Upper lobe of right lung (tissue), 1 donor: Measurements from ENCODE around the gene FTH1. TPM values are rescaled to one million over a fixed set of nuclear protein-coding genes. Genes with fewer than 3 reads are reported as not detected.

ENCODE experiments used
- ATAC-seq: fragments of 200-7000 bp; cut with Tn5 transposase; one replicate; pipeline ENCODE4 v1.9.1; 2020; ENCODE audit warnings: mild to moderate bottlenecking, moderate library complexity
- DNase-seq: peaks from one replicate; pipeline ENCODE4 v3.0.0-alpha.2; 2020
- H3K27ac ChIP-seq: fragments of 200-600 bp; one replicate; pipeline ENCODE4 v1.8.0; 2022
- H3K27me3 ChIP-seq: fragments of 200-600 bp; one replicate; pipeline ENCODE4 v1.8.0; 2022; ENCODE audit warnings: mild to moderate bottlenecking
- H3K36me3 ChIP-seq: fragments of 200-600 bp; one replicate; pipeline ENCODE4 v1.8.0; 2022
- H3K4me1 ChIP-seq: fragments of 200-600 bp; one replicate; pipeline ENCODE4 v1.8.0; 2022
- H3K4me3 ChIP-seq: fragments of 200-600 bp; one replicate; pipeline ENCODE4 v1.8.0; 2022; ENCODE audit warnings: mild to moderate bottlenecking
- H3K9me3 ChIP-seq: fragments of 200-600 bp; one replicate; pipeline ENCODE4 v1.8.0; 2022
- CTCF ChIP-seq: fragments of 200-600 bp; IDR thresholded peaks from one replicate; pipeline ENCODE4 v1.8.0; 2022; ENCODE audit warnings: antibody characterized with exemption
- intact Hi-C: fragments of 100-400 bp; cut with DNase I; formaldehyde crosslinking; loops from one replicate; pipeline ENCODE4 v1.11.0; 2022
- total RNA-seq: library from RNA; stranded (reverse); fragmentation: NEBNext Ultra II Directional; extraction: Animal tissue kit (Norgen Biotek cat#: 25700); gene quantifications from one replicate; pipeline ENCODE4 v1.2.1, GENCODE V29; 2021
- donor health status: DM: no; HTN: yes; CAD: no; lungs with severe emphysema.

FTH1 gene
- total RNA-seq, 1 donor from 2014 or later = 4,022 TPM

- intact Hi-C loops = no loop called here
Measured at GRCh38 chr11:61925736-61926135, 41.7 kb downstream of the FTH1 start.

DNA sequence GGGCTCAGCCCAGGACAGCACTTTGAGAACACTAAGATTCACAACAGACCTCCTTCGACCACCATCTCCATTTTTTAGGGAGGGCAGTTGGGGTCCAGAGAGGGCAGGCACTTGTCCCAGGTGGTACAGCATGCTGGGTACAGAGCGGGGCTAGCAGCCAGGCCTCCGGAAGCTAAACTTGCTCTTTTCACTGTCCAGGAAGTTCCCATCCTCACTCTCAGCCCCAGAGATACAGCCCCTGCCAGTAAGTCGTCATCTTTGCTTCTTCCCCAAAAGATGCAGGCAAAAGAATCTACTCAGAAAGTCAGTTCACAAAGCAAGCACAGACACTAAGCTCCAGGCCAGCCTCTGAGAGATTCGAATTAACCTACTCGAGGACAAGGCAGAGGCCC is 43.4 kb downstream of the FTH1 start:
- intact Hi-C loops = no loop called here
- no peaks in the 10 kb centered on the region for H3K27me3 ChIP-seq
- DNase-seq = no peak
- H3K36me3 ChIP-seq = no peaks in the 10 kb centered on the region
- H3K27ac ChIP-seq = peak overlapping the region; percentile 73
- ATAC-seq = no peak
- H3K4me3 ChIP-seq = no peak overlapping the region
- peaks cover 11% of the 10 kb centered on the region for H3K4me1 ChIP-seq
- TF ChIP-seq CTCF = no peak
- H3K9me3 ChIP-seq = no peaks in the 10 kb centered on the region

More at GRCh38 chr11:61925736-61926135, 41.7 kb downstream of the FTH1 start:
- Histone ChIP-seq H3K27ac (no peak overlapping the region), H3K4me1 (peaks cover 11% of the 10 kb centered on the region), H3K36me3 (no peaks in the 10 kb centered on the region), H3K9me3 (no peaks in the 10 kb centered on the region), H3K27me3 (no peaks in the 10 kb centered on the region), H3K4me3 (no peak overlapping the region)
- TF ChIP-seq CTCF = no peak
- ATAC-seq (no peak), DNase-seq (no peak)

DNA sequence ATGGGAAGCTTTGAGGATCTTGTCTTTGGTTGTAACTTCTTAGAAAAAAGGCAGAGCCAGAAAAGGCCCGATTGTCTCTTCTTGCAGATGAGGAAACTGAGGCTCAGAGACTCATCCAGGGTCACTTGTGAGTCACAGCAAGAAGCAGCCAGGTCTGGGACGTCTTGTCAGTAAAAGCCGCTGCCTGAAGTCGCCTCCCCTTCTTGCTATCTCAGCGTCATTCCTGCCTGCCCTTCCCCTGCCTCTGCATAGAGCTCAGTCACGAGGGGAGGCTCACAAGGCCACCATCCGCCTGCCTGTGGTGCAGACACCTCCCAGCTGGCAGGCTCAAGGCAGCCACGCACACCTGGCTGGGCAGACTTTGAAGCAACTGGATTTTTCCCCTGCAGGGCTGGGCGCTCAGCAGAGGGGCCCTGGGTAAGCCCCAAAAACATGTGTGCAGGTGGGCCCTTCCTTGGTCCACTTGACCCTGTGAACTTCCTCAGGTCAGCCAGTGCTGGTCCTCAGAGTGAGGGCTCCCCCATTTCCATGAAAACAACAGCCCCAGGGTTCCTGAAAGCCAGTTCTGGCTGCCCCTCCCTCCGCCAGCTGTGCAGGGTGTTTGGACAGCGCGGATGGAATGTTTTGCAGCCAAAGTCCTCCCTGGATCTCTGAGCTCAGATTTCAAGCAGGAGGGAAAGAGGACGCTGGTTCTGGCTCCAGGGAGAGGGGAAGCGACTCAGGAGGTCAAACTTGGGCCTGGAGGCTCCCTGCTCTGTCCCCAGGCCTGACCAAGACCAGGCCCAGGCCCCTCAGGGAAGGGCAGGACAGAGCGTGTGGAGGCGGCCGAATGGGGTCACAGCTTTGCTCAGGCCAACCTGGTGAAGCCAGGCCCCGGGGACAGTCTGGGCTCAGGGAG is 44.0 kb downstream of the FTH1 start:
- intact Hi-C loops = no loop called here
- DNase-seq = no peak
- Histone ChIP-seq H3K4me1 (peaks cover 17% of the 10 kb centered on the region), H3K9me3 (no peaks in the 10 kb centered on the region), H3K27me3 (peaks cover 3% of the 10 kb centered on the region), H3K36me3 (no peaks in the 10 kb centered on the region), H3K27ac (peak overlapping the region; percentile 73), H3K4me3 (no peak overlapping the region)
- no peak for TF ChIP-seq CTCF
- peak; percentile 61 for ATAC-seq

- no peak for TF ChIP-seq CTCF
- Histone ChIP-seq H3K27me3 (peaks cover 5% of the 10 kb centered on the region), H3K4me3 (no peak overlapping the region), H3K9me3 (no peaks in the 10 kb centered on the region), H3K36me3 (no peaks in the 10 kb centered on the region), H3K27ac (peak overlapping the region; percentile 73), H3K4me1 (peaks cover 21% of the 10 kb centered on the region)
- intact Hi-C loops = no loop called here
- DNase-seq (no peak), ATAC-seq (peak; percentile 81)
Measured at GRCh38 chr11:61922539-61922938, 44.9 kb downstream of the FTH1 start.

- intact Hi-C loops = no loop called here
- no peak overlapping the region for H3K27ac ChIP-seq
- no peak for ATAC-seq
Measured at GRCh38 chr11:61921446-61921845, 46.0 kb downstream of the FTH1 start.

More at GRCh38 chr11:61921446-61921845, 46.0 kb downstream of the FTH1 start:
- peaks cover 21% of the 10 kb centered on the region for H3K4me1 ChIP-seq
- H3K27me3 ChIP-seq = peaks cover 5% of the 10 kb centered on the region
- no peaks in the 10 kb centered on the region for H3K9me3 ChIP-seq
- H3K4me3 ChIP-seq = no peak overlapping the region
- DNase-seq = no peak
- TF ChIP-seq CTCF = no peak
- H3K36me3 ChIP-seq = no peaks in the 10 kb centered on the region
